Muscle of leg (tissue), 11 donors: ENCODE data around the gene LRRC45. TPM values are rescaled to one million over a fixed set of nuclear protein-coding genes. Genes with fewer than 3 reads are reported as not detected.

Experiments
- DNase-seq: peaks from one replicate; pipeline ENCODE4 v3.0.0; 2013
- H3K27ac ChIP-seq: one replicate; pipeline ENCODE4 v1.5.1; 2013; ENCODE audit warnings: mild to moderate bottlenecking, low read length, control low read depth
- H3K27me3 ChIP-seq: one replicate; pipeline ENCODE4 v1.6.1; 2013; ENCODE audit warnings: low read length; ENCODE audit not compliant: control insufficient read depth, insufficient read depth
- H3K36me3 ChIP-seq: one replicate; pipeline ENCODE4 v1.6.1; 2013; ENCODE audit warnings: low read length; ENCODE audit not compliant: control insufficient read depth, insufficient read depth
- H3K4me1 ChIP-seq: one replicate; pipeline ENCODE4 v1.6.1; 2013; ENCODE audit warnings: low read length; ENCODE audit not compliant: control insufficient read depth, insufficient read depth
- H3K4me3 ChIP-seq: one replicate; pipeline ENCODE4 v1.5.1; 2013; ENCODE audit warnings: low read length, control low read depth
- H3K9me3 ChIP-seq: replicated peaks from 2 replicates; pipeline ENCODE4 v1.6.1; 2013; ENCODE audit warnings: low read depth, low read length; ENCODE audit not compliant: control insufficient read depth
- WGBS: methylation state at CpG from one replicate; pipeline ENCODE4 v1.1.5; 2013; ENCODE audit warnings: missing lambda C conversion rate; ENCODE audit not compliant: insufficient coverage; 5-methylcytosine and 5-hydroxymethylcytosine counted together
- polyA plus RNA-seq, 8 donors: library from polyadenylated mRNA; unstranded; fragments of 120-200 nt; gene quantifications; one replicate each; pipeline versions ENCODE4 v1.2.1 to v1.2.3, GENCODE V29; 2013; ENCODE audit warnings: inconsistent platforms in 1 of 8, low replicate concordance in 1 of 8; ENCODE audit not compliant: insufficient read length in 8 of 8, insufficient read depth in 1 of 8
- total RNA-seq: library from RNA; stranded (reverse); fragments of 120-200 nt; gene quantifications from one replicate; pipeline ENCODE4 v1.2.4, GENCODE V29; 2013

The LRRC45 gene
- total and polyA plus RNA-seq, 9 donors, result 8.4 to 12.3 (median 9.7) TPM

DNA sequence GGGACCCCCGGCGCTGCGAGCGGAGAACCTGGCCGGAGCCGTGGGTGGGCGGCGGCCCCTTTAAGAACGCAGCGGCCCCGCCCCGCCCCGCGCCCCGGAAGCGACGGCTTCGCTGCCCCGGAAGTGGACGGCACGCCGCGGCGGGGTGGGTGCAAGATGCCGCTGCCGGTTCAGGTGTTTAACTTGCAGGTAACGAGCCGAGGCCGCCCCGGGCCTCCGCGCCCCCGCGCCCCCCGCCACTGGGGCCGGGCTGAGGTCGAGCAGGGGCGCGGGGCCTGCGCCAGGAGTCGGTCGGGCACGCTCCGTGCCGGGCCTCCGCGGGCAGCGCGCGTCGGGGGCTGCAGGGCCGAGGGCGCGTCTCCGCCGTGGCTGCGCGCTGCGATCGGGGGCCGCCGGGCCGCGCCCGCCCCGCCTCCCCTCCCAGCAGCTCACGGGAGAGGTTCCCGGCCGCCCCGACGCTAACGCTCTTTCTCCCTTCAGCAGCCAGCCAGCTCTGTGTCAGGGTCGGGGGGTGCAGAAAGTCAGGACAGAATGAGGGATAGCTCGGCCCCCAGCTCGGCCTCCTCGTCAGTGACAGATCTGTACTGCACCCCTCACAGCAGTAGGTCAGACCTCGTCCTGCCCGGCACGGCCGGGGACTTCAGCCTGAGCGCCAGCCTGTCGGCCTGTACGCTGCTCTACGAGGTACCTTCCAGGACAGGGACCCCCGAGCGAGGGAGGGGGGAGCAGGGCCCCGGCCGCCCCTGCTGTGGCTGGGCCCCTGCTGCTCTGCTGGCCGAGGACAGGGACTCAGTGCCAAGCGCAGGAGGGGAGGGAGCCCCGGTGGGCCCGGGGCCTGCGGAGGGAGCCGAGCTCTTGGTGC lies 28.9 kb downstream of the LRRC45 start, which contains the start of the genes GPS1 and RFNG:
Gene GPS1, plus strand, starts transcription at position 123 of the 862 bp plus-strand sequence. Its CDS starts 34 bp downstream, at position 157.
Gene RFNG, minus strand, starts transcription at position 36 of the 862 bp plus-strand sequence. CDS start 45 bp downstream, outside the sequence.
- no peaks in the 10 kb centered on the region for H3K27me3 ChIP-seq
- H3K27ac ChIP-seq, result no peak within 1 kb of the TSS
- peaks cover 25% of the 10 kb centered on the region for H3K4me1 ChIP-seq
- peaks cover 73% of the 10 kb centered on the region for H3K36me3 ChIP-seq
- peak; percentile 85 for DNase-seq
- H3K4me3 ChIP-seq, result peak within 1 kb of the TSS; percentile 68
- WGBS, result under 1% methylated on average over 88 of the region's 94 CpGs
- no peaks in the 10 kb centered on the region for H3K9me3 ChIP-seq

DNA sequence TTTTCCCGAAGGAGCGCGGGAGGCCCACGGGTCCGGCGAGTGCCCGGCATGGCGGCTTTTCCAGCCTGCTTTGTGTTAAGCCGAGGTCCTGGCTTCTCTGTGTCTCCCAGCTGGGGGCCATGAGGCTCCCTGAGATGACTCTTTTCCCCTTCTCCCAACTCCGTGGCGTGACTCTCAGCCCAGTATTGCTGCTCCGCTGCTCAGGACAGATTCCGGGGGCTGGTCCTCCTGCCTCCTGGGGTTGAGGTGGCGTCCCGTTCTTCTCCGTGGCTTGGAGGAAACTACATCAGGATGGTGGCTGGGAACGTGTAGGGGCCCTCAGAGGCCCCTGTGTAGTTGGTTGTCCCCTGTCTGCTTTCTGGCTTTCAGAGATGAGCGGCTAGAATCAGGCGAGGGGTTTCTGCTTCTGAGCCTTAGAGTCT lies 29.5 kb downstream of the LRRC45 start:
- WGBS, result 11% methylated on average over 12 of the region's 19 CpGs
- no peak for DNase-seq
- Histone ChIP-seq H3K27me3 (no peaks in the 10 kb centered on the region), H3K4me3 (peak overlapping the region; percentile 68), H3K27ac (no peak overlapping the region), H3K9me3 (no peaks in the 10 kb centered on the region), H3K36me3 (peaks cover 73% of the 10 kb centered on the region), H3K4me1 (peaks cover 25% of the 10 kb centered on the region)

DNA sequence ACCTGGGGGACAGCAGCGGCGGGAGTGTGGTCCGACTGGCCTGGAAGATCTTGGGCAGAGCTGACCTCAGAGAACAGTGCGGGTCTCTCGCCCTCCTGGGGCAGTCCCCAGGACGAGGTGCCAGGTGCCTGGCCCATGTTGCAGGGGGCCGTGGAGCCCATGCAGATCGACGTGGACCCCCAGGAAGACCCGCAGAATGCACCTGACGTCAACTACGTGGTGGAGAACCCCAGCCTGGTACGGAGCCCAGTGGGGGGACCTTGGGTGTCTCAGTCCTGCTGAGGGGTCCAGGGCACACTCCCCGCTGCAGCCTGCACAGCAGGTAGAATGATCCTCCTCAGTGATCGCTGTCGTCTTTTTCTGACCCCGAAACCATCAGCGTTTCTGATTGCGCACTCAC lies 30.0 kb downstream of the LRRC45 start:
- Histone ChIP-seq H3K4me3 (no peak overlapping the region), H3K36me3 (peaks cover 73% of the 10 kb centered on the region), H3K4me1 (peaks cover 25% of the 10 kb centered on the region), H3K9me3 (no peaks in the 10 kb centered on the region), H3K27me3 (no peaks in the 10 kb centered on the region), H3K27ac (no peak overlapping the region)
- WGBS, result 87% methylated on average over 19 of the region's 19 CpGs
- DNase-seq, result no peak

DNA sequence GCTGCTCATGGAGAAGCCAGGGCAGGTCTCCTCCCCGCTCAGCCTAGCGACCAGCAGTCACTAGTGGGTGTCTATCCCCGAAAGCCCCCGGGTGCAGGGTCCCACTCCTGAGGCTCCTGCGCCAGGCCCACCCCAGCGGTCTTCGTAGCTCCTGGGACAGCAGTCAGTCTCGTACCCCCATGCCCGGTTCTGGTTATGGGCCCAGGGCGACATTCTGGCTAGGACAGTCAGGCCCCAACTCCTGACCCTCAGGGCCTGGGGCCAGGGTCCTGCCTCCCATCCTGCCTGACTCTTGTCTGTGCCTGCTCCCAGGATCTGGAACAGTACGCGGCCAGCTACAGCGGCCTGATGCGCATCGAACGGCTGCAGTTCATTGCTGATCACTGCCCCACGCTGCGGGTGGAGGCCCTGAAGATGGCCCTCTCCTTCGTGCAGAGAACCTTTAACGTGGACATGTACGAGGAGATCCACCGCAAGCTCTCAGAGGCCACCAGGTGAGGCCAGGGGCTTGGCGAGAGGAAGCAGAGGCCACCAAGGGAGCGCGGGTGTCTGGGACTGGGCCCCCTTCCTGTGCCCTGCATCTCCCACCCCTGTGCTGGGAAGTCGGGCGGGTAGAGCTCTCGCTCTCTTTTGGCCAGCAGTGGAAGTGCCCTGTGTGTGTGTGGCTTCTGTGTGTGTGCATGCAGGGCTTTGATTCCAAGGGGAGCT lies 30.6 kb downstream of the LRRC45 start:
- no peak for DNase-seq
- Histone ChIP-seq H3K4me1 (peaks cover 25% of the 10 kb centered on the region), H3K9me3 (no peaks in the 10 kb centered on the region), H3K4me3 (no peak overlapping the region), H3K27me3 (no peaks in the 10 kb centered on the region), H3K36me3 (peaks cover 73% of the 10 kb centered on the region), H3K27ac (no peak overlapping the region)
- WGBS, result 93% methylated on average over 25 of the region's 28 CpGs

DNA sequence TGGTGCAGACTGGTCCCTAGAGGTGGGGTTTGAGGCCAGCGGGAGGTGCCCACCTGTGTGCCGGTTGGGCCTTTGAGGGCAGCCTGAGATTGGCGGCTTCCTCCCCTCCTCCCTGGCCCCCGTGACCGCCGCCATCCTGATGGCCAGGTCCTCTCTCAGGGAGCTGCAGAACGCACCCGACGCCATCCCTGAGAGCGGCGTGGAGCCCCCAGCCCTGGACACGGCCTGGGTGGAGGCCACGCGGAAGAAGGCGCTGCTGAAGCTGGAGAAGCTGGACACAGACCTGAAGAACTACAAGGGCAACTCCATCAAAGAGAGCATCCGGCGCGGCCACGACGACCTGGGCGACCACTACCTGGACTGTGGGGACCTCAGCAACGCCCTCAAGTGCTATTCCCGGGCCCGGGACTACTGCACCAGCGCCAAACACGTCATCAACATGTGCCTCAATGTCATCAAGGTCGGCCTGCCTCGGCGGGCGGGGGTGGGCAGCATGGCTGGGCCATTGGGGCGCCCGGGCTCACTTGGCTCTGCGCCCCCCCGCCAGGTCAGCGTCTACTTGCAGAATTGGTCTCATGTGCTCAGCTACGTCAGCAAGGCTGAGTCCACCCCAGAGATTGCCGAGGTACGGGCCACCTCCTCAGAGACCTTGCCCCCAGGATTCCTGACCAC lies 31.4 kb downstream of the LRRC45 start:
- no peak for DNase-seq
- Histone ChIP-seq H3K9me3 (no peaks in the 10 kb centered on the region), H3K27me3 (no peaks in the 10 kb centered on the region), H3K36me3 (peaks cover 71% of the 10 kb centered on the region), H3K4me3 (no peak overlapping the region), H3K27ac (no peak overlapping the region), H3K4me1 (peaks cover 25% of the 10 kb centered on the region)
- WGBS, result 90% methylated on average over 31 of the region's 38 CpGs

DNA sequence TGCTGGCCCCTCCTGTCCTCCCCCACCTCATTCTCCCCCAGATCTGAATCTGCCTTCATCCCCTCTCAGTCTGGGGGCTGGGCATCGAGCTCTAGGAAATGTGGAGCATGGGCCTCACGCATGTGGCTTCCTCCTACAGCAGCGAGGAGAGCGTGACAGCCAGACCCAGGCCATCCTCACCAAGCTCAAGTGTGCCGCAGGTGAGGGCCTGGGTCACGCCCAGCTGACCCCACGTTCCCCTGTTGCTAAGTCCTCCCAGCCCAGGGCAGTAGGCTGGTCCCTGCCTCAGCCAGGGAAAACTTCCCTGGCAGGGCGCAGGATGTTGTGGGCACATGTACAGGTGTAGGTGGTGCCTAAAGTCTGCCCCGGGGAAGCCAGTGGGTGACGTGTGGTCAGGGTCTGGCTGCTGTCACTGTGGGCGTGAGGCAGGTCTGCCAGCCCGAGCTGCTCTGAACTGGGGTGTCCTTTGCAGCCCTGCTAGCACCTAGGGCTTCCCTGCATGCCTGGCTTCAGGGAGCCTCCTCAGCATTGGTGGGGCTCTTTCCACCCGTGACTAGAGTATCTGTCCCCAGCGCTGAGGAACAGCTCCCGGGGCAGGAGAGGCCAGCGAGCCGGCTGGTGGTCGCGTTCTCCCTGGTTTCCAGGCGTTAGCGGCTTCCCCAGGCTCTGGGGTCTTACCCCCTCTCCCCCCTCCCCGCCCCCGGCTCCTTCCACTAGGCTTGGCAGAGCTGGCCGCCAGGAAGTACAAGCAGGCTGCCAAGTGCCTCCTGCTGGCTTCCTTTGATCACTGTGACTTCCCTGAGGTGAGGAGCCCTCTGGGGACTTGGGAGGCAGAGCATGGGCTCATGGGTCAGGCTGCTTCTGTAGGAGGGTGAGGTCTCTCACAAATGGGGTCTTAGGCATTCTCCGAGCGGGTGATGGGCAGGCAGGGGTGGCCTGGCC lies 32.2 kb downstream of the LRRC45 start:
- WGBS, result 83% methylated on average over 16 of the region's 26 CpGs
- peaks cover 71% of the 10 kb centered on the region for H3K36me3 ChIP-seq
- no peaks in the 10 kb centered on the region for H3K9me3 ChIP-seq
- peaks cover 22% of the 10 kb centered on the region for H3K4me1 ChIP-seq
- H3K4me3 ChIP-seq, result no peak overlapping the region
- H3K27me3 ChIP-seq, result no peaks in the 10 kb centered on the region
- no peak for DNase-seq
- no peak overlapping the region for H3K27ac ChIP-seq

DNA sequence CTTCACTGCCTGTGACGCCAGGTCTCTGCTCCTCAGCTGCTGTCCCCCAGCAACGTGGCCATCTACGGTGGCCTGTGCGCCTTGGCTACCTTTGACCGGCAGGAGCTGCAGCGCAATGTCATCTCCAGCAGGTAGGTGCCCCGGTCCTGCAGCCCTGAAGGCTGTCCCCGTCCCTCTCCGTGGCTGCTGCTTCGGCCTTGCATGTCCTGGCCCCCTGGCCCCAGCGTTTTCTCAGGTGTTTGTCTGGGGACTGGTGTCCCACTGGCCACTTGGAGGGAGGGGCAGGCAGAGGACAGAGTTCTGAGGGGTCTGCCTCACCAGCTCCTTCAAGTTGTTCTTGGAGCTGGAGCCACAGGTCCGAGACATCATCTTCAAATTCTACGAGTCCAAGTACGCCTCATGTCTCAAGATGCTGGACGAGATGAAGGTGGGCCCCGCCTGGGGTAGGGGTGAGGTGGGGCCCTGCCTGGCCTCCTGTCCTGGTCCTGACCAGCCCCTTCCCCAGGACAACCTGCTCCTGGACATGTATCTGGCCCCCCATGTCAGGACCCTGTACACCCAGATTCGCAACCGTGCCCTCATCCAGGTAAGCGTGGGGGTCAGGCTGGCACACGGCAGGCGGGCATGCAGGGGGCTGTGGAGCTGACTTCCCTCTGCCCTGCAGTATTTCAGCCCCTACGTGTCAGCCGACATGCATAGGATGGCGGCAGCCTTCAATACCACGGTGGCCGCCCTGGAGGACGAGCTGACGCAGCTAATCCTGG lies 33.0 kb downstream of the LRRC45 start:
- Histone ChIP-seq H3K4me1 (peaks cover 14% of the 10 kb centered on the region), H3K9me3 (no peaks in the 10 kb centered on the region), H3K27ac (no peak overlapping the region), H3K4me3 (no peak overlapping the region), H3K27me3 (no peaks in the 10 kb centered on the region), H3K36me3 (peaks cover 76% of the 10 kb centered on the region)
- WGBS, result 91% methylated on average over 21 of the region's 28 CpGs
- no peak for DNase-seq

DNA sequence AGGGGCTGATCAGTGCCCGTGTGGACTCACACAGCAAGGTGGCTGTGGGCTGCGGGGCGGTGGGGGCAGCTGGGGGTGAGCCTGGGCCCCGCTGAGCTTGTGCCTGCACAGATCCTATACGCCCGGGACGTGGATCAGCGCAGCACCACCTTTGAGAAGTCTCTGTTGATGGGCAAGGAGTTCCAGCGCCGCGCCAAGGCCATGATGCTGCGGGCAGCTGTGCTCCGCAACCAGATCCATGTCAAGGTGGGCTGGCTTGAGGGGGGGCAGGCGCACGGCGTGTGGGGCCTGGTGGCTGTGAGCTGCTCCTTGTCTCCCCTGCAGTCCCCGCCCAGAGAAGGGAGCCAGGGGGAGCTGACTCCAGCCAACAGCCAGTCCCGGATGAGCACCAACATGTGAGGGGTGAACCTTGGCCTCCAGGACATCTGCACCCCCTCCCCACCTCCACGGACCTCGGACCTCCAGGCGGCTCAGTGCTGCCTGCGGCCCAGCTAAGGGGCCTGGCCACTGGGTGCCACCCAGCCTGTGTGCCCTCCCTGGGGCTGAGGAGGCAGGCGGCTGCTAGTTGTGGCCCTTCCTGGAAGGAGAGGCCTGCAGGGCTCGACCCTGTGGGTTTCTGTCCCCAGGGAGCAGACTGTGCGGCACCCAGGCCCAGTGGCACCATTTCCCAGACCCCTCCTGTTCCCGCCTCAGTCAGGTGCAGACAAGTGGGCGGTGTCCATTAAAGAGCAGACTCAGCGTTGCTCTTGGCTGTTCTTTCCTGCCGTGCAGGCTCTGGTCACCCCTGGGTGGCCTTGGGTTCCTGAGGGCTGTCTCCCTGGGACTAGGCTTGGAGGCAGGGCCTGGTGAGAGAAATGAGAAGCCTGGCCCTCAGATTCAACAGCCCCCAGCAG lies 33.9 kb downstream of the LRRC45 start:
- H3K4me1 ChIP-seq, result peaks cover 14% of the 10 kb centered on the region
- H3K4me3 ChIP-seq, result no peak overlapping the region
- DNase-seq, result no peak
- 76% methylated on average over 23 of the region's 29 CpGs for WGBS
- no peaks in the 10 kb centered on the region for H3K9me3 ChIP-seq
- no peaks in the 10 kb centered on the region for H3K27me3 ChIP-seq
- H3K27ac ChIP-seq, result no peak overlapping the region
- peaks cover 83% of the 10 kb centered on the region for H3K36me3 ChIP-seq
